Suprapubic skin (tissue), 4 donors: ENCODE results near the gene PARD6G.
A peak's percentile ranks its signal among the peaks of the same experiment; 100 is the strongest.

Experiments
- POLR2A ChIP-seq, 2 donors: fragments of 450-650 bp; IDR thresholded peaks; one replicate each; pipeline ENCODE4 v1.6.1; 2017; ENCODE audit warnings: antibody characterized with exemption in 2 of 2, mild to moderate bottlenecking in 2 of 2, moderate library complexity in 2 of 2
- POLR2AphosphoS5 ChIP-seq, 3 donors: sonication (generic); formaldehyde crosslinking; IDR thresholded peaks; one replicate each; pipeline ENCODE4 v1.6.1; 2017; ENCODE audit warnings: antibody characterized with exemption in 3 of 3
- TF ChIP-seq, protein P1 (sequence below), 2 donors: fragments of 200-600 bp in 1 of 2; fragments of 450-650 bp in 1 of 2; sonication (generic) in 1 of 2; IDR thresholded peaks; one replicate each; pipeline ENCODE4 v1.5.1; 2016 to 2019; ENCODE audit warnings: antibody characterized with exemption in 2 of 2, mild to moderate bottlenecking in 1 of 2, moderate library complexity in 1 of 2

DNA sequence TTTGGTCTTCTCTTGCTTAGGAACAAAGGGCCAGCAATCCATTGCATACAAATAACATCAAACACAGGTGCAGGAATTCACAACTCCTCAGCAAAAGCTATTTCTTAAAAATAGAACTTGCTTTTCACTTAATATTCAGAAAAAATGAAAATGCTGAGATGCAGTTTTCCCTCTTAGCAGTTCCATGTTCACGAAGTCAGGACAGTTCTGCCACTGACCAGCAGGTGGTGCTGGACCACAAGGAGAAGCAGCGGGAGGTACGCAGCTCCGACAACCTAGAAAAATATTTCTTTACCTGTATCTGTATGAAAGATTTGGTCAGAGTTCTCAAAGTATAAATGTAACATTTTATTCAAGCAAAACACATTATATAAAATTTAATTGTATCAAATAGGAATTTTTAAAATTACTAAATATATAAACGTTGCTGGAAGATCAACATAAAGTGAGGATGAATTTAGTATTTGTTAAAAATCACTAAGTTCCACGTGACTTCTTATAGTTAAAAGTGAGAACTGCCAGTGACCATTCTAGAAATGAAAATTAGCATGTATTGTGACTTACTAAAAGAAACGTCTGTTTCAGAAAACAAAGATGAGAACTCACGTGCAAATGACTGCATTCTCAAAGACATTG lies 89.5 kb downstream of the PARD6G start:
- no peak for TF ChIP-seq POLR2A (IDR thresholded peaks at IDR 0.05)
- TF ChIP-seq, protein P1, sequence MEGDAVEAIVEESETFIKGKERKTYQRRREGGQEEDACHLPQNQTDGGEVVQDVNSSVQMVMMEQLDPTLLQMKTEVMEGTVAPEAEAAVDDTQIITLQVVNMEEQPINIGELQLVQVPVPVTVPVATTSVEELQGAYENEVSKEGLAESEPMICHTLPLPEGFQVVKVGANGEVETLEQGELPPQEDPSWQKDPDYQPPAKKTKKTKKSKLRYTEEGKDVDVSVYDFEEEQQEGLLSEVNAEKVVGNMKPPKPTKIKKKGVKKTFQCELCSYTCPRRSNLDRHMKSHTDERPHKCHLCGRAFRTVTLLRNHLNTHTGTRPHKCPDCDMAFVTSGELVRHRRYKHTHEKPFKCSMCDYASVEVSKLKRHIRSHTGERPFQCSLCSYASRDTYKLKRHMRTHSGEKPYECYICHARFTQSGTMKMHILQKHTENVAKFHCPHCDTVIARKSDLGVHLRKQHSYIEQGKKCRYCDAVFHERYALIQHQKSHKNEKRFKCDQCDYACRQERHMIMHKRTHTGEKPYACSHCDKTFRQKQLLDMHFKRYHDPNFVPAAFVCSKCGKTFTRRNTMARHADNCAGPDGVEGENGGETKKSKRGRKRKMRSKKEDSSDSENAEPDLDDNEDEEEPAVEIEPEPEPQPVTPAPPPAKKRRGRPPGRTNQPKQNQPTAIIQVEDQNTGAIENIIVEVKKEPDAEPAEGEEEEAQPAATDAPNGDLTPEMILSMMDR (IDR thresholded peaks at IDR 0.05) = peak; percentile 93 to 95
- TF ChIP-seq POLR2AphosphoS5 (IDR thresholded peaks at IDR 0.05) = no peak
